HG03342 (cell line): ENCODE data around the gene TFB1M.

Experiments used
- ATAC-seq: cut with Tn5 transposase; IDR thresholded peaks from one replicate; pipeline ENCODE4 v1.9.1; 2021; ENCODE audit warnings: mild to moderate bottlenecking, moderate library complexity; ENCODE audit not compliant: unreplicated experiment

Gene TFB1M

DNA sequence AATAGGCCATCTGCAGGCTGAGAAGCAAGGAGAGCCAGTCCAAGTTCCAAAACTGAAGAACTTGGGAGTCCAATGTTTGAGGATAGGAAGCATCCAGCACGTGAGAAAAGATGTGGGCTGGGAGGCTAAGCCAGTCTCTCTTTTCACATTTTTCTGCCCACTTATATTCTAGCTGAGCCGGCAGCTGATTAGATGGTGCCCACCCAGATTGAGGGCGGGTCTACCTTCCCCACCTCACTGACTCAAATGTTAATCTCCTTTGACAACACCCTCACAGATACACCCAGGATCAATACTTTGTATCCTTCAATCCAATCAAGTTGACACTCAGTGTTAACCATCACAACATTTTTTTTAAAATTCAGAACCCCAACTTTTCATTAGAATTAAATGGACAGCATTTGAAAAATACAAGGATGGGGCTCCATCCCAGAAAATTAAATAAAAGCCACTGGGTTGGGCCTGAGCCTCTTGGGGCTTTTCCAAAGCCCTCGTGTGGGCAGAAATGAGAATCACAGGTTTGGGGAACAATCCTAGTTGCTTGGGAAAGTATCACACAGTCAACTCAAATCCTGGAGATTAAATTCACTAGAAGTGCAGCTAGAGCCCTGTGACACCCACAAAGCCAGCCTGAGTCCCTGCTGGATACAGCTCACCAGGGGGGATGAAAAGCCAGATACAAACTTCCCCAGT is 48.3 kb downstream of the TFB1M start:
- no peak for ATAC-seq

DNA sequence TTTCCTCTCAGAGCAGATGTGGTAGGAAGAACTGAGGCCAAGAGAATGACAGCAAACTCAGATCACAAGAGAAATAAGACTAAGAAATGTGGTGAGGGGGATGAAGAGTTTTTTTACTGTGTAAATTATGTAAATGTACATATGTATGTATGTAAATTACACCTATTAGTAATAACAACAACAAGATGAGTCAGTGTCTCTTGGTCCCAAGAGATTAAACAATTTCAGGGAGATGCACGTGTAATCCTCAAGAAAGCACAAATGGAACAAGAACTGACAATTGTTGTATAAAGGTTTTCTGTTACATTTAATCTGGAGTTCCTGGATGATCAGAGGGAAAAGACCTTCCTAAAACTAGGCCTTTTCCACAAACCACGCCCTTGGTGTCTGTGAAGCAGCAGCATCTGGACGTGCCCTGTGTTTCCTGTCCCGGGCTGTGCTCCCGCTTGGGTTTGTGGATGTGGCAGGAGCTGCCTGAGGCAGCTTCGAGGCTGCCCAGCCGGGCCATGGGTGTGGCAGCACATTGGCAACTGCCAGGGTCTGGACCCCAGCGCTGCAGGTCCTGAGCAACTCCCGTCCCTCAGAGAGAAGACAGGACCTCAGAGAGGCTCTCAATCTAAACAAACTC is 49.5 kb downstream of the TFB1M start:
- no peak for ATAC-seq

DNA sequence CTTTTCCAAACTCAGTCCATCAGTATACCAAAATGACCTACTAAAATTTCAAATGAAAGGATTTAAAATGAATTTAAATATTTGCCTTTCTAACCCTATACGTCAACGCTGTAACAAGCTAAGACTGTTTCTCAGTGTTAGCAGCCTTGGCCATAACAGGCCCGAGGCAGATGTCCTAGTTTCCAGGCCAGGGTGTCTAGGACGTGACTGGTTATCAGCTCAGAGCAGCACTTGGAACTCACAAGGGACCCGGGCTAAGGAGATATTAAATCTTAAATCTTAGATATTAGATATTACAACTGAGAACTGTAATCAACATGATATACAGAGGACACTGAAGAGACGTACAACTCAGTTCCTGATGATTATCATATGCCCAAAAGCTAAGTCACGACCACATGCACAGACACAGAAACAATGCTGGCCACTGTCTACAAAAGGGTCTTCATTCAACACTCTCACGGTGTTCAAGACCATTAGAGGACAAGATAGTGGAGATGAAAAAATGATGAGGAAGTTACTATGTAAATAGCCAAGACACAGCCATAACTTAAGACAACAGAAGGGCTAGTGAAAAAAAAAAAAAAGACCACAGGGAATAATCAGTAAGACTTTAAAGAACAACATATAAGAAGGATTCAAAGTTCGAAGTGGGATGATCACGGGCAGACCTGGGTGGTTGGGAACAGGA is 50.8 kb downstream of the TFB1M start, which contains the start of gene CLDN20:
CLDN20 (plus strand) TSS at position 641 of the 691 bp plus-strand sequence. CDS start 11,707 bp downstream, outside the sequence.
- ATAC-seq, result no peak

DNA sequence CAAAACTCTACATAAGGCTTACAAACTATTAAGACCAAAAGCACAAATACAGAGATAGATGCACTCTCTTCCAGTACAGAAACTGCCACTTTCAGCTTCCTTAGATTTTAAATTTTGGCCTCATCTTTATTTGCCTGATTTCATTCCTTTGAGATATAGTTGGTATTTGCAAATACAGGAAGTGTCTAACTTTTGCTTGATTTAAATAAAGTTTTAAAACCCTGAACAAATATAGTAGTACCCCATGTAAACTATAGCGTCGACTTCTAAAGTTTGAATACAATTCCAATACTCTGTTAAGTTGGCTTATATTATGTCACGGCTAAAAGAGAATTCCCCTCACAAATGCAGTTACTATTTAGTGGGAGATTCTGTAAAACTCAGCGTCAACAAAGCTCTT is 51.6 kb downstream of the TFB1M start:
- ATAC-seq, result no peak

DNA sequence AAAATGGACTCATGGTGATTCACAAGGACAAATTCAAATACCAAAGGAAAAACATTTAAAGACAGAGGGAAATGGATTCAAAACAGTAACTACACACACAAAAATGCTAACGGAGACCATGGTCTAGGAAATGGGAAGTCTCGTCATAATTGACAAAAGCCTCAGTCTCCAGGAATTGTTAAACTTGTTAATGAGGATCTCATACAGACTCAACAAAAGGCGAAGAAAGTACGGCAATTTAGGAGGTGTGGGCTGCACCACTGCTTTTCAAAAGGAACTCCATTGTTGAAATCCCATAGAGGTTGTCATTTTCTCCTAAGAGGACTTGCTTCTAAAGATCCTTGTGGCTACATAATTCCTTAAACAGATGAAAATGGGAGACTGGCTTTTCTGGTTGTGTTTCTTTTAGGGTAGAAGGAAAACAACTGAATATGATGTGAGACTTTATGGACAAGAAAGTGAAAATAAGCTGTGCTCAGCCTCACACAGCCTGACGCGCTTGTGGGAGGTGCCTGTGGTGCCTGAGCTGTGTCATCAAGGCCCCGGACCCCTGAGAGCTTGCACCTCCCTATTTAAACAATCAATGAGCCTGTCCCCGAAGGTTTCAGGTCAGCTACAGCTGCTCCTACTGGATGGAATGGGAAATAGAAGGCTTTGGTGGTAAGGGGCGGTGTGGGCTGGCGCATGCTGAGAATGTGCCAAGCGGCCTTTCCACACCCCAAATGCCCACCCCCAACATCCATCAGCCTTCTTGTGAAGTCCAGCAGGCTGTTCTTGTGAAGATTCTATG is 53.0 kb downstream of the TFB1M start:
- no peak for ATAC-seq

DNA sequence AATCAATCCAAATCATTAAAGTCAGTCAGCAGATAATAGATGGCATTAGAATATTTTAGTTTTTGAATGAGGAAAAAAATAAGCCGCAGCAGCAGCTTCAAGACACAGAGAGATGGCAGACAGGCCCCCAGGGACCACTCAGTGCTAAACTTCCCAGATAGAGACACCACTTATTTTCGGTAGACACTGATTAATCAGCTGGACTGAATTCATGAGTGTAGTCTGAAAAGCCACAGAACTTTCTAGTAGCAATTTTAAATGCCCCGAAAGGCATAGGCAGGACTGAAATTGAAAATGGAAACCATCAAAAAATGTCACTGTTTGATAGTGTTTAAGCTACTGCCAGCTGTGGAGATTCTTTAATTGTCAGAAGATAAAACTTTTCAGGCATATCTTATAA is 53.6 kb downstream of the TFB1M start:
- no peak for ATAC-seq

DNA sequence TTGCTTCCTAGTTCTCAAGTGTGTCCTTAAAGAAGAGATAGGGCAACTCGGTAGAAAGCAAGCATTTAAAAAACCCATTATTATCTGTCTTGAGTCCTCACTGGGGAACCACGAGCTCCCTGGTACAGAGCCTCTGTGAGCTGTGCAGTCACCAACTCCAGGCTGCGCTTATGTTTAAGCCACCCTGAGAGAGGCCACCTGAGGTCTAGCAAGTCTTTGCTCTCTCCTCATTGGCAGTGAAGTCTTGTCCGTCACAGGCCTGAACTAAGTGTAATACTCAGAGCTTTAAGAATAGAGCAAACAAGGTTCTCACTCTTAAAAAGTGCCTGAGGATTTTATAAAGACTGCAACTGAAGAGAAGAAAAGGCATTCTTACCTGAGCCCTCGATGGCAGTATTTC is 54.4 kb downstream of the TFB1M start:
- no peak for ATAC-seq

DNA sequence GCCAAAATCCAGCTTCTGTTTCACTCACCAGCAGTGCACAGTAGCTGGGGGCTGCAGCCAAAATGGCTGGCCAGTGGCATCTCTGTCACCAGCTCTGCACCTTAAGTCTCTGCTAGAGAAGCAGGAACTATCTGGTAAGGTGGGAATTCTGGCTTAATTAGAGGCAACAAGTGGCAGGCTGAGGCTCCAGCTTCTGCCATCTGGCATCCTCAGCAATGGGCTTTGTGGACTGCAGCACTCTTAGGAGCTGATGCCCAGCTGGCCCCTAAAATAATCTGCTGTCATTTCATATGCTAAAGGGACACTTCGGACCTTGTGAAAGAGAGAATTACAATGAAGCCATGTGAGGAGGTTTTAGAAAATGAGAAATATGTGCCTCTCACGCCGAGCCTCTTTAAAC is 55.1 kb downstream of the TFB1M start:
- ATAC-seq, result no peak

DNA sequence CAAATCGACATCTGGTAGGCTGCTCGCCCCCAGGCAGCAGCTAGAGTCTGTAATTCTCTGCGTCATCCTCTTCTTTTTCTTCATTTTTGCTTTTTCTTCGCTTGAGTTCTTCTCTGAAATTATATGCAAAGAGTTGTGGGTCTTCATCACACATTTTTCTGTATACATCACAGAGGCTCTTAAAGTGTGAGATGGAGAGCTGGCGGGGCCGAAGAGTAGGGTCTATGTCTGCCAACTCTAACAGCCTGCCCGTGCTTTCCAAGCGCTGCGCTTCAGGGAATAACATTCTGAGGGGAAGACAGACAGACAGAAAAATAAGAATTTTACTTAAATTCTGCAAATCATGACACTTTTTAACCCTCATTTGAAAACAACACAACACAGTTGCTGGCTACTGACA is 56.5 kb downstream of the TFB1M start:
- ATAC-seq, result no peak

DNA sequence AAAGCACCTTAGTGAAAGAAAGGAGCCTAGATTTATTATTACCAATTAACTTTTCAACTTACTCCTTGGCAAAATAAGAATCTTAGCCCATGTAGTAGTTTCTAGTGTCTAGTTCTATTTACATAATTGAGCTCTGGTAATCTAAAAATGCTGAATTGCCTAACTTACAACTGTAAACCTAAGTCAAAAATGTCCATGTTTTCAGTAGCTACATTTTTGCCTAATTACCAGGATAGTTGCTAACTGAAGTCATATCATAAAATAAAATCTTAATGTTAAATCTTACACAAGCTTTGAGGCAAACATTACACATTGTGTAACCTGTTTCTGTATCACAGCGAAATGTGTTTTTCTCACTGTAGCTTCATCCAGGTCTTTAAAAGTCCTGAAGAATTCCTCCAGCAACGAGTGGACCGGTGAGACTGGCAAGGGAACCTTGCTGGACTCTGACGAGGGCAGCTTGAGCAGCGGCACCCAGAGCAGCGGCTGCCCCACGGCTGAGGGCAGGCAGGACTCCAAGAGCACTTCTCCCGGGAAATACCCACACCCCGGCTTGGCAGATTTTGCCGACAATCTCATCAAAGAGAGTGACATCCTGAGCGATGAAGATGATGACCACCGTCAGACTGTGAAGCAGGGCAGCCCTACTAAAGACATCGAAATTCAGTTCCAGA is 58.0 kb downstream of the TFB1M start:
- ATAC-seq, result no peak

DNA sequence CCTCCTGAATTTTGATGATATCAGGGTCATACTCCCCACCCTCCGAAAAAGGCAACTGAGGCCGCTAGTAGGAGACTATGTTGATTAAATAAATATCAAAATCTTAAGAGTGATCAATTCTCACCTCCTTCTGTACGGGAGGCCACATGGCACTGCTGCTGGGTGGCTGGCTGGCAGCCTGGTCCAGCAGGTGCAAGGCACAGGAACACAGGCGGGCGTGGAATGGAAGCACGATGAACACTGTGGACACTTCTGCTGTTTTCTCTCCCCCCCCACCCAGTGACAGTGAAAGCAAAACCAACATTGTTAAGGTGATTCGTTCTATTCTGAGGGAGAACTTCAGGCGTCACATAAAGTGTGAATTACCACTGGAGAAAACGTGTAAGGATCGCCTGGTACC is 60.1 kb downstream of the TFB1M start:
- no peak for ATAC-seq

DNA sequence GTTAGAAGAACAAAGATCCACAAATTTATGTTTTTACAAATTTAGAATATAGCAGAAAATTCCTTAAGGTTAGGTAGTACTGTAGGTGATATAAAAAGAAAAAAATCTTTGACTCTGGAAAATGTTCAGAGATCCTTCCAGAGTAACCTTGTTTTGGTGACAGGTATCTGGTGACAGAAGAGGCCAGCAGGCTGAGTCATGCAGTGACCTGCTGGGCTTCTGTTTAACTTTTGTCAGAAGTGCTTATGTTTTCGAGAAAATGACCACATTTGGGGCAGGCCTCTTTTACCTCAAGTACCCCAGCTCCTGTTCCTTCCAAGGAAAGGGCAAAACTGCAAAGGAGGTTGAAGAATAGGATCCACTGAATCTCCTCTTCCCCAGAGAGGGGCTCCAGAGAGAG is 60.9 kb downstream of the TFB1M start:
- ATAC-seq, result no peak

DNA sequence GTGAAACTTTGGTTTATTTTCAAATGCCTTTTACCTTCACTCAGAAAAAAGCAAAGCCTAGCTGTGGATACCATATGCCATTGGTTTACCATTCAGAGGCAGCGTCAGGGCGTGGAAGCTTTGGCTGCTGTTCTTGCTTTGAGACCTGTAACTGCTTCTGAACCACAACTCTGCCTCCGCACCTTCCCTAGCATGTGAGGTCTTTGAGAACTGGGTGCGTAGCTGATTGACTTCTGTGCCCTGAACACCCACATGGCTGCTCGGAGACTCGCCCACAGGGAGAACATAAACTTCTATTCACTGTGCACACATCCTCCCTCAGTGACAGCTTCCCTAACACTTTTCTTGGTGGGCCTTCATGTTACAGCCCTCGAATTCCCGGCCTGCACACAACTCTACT is 61.7 kb downstream of the TFB1M start:
- no peak for ATAC-seq

DNA sequence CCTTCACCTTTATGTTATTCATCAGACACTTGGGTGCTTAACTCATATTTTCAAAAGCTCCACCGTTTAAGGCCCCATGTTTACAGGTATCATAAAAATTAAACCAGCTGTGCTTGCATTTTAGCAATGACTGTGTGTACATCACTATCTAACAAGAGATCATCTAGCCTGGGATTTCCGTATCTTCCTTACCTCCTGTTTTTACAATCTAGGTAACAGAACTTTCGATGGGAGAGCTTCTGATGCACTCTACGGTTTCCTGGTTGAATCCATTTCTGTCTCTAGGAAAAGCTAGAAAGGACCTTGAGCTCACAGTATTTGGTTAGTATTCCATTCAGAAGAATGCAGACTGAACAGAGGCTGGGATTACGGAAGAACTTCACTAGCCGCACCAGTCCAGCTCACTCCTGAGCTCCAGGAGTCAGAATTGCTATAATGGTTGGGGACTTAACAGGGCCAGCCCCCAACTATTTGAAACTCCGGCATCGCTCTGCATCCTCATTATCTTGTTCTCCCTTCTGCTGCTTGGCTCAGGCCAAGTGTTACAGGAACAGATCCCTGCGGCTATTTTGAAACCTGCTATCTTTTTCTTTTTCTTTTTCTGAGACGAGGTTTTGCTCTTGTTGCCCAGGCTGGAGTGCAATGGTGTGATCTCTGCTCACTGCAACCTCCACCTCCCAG is 63.4 kb downstream of the TFB1M start:
- no peak for ATAC-seq

DNA sequence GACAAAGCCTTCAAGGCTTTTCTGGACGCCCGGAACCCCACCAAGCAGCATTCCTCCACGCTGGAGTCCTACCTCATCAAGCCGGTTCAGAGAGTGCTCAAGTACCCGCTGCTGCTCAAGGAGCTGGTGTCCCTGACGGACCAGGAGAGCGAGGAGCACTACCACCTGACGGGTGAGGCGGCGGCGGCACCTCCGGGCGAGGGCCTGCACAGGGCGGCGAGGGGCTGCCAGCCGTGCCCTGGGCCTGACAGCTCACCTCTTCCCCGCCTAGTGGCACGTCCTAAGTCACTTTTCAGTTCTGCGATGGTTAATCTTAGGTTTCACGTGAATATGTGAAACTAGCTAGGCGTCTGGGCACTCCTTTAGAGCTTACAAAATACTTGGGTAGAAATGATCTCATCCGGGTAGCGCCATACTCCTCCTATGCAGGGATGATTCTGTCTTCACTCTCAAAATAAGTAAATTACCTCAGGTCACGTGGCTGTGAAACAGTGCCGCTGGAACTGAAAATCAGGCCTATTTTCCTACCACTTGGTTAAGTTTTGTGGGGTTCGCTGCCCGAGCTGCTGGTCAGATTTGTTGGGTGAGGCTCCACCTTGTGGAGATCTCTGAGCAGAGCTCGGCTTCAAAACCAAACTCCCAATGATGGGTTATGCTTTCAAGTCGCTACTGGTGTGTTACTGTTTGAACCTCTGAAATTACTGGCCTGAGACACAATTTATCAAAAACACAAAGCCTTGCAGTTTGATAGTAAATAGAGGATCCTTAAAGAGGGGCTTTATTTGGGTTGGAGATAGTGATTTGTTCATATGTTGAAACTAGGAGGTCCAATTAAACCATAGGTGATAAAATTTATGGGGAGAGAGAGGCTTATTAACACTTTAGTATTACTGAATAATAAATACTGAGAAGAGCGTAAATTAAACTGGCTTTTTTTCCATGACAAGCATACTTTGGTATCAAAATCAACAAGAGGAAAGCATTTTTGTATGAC is 66.0 kb downstream of the TFB1M start:
- no peak for ATAC-seq

DNA sequence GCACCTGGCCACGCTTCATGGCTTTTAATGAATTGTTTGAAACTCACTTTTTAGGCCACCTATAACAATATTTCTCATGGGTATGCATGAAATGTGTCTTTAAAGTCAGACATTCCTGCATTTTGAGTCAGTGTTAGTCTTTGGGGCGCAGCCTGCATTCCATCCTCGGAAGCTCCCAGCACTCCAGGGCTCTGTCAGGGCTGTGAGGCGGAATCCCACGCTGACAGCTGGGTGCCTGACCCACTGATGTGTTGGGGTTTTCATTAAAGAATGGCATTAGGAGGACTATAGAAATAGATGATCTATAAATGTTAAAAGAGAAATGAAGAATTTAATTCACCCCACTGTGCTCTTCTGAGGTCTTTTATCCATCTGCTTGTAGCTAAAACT is 66.7 kb downstream of the TFB1M start:
- no peak for ATAC-seq

DNA sequence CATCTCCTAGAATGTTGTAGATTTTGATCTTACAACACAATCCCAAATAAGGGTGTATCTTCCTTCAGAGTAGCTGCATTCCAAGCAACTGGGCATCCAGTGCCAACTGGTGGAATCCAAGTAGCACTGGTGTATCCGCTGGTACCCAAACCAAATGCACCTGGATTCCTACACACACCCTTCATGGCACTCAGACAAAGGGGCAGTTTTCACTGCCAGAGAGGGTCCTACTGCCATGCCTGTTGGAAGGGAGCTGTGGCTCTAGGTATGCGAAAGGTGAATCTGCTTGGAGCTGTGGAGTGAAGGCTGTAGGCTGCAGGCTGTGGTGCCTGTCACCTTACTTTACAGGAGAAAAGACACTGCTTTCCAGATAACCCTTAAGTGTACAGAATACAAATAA is 67.5 kb downstream of the TFB1M start:
- ATAC-seq, result no peak

DNA sequence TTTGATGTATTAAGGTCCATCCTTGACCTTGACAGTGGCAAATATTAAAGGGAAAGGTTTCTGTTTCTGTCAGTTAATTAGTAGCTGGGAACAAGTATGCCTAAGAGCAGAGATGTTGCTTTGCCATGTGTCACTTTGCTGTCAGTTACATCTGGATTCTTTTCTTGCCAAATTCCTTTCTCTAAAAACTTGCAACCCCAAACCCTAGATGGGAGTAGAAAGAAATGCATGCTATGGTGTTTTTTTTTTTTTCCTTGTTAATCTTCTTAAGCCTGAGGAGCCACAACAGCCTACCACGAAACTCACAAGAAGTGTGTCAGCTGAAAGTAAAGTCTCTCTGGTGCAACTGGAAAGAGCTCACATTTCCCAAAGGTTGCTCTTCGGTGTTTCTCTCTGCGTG is 68.5 kb downstream of the TFB1M start:
- ATAC-seq, result no peak

DNA sequence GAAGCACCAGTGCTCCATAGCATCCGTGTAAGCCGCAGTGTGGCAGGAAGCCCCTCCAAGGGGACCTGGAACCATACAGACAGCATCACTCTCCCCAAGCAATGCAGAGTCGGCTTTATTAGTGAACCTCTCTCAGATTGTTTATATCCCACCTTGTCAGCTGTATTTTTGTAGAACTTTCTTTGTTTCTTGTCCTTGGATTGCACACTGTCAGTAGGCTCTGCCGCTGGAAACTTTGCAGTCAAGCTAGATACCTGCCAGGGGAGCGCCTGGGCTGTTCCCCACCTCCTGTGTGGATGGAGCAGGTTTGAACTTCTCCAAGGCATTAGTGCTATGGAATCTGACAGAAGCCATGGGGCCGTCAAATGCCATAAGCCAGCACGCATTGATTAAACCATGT is 69.1 kb downstream of the TFB1M start:
- ATAC-seq, result no peak
